GM18502 (cell line): ENCODE data around the gene DRAM1.
"Not testable (repeated sequence)": the region's sequence is repeated elsewhere in the genome, so short reads cannot be mapped to it uniquely, and the experiment has no call there.

Experiments
- ATAC-seq: cut with Tn5 transposase; IDR thresholded peaks from one replicate; pipeline ENCODE4 v1.9.1; 2021; ENCODE audit warnings: mild to moderate bottlenecking; ENCODE audit not compliant: unreplicated experiment, poor library complexity

The DRAM1 gene, protein sequence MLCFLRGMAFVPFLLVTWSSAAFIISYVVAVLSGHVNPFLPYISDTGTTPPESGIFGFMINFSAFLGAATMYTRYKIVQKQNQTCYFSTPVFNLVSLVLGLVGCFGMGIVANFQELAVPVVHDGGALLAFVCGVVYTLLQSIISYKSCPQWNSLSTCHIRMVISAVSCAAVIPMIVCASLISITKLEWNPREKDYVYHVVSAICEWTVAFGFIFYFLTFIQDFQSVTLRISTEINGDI

DNA sequence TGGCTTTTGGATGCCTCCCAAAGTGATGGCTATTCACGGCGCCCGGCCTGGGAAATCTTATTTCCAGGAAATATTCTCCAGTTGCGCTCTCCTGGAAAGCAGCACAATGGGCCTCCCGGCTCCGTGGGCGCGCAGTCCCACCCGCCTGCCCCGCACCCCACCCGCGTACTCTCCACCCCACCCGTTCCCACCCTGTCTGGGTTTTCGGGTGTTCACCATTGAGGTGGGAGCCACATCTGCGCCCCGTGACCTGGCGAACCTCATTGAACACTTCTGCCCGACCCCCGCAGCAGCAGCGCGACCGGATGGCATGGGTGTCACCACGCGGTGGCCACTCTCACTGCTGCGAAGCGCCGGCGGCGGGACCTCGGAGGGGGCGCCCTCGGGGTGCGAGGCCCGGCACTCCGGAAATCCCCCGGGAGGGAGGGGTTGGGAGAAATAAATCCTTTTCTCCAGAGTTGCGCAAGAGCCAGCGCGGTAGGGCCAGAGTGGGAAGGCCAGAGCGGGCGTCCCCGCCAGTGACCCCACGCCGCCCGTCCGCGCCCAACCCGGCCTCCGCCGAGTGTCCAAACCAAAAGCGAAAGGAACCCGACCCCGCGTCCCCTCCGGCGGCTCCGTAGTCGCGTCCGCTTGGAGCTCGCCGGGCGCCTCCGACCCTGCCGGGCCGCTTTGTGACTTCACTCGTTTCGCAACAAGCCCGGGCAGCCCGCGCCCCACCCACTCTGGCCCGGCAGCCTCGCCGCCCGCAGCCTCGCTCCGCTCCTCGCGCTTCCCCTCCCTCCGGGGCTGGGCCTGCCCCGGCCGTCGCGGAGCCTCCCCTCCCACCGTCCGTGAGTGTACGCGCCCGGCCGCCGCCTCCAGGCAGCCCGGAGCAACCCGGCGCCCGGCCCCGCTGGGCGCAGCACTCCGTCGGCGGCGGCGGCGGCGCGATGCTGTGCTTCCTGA is at the start of gene DRAM1:
TSS of gene DRAM1 (plus strand) at position 720 of the 945 bp plus-strand sequence. CDS start at position 930, 210 bp downstream.
- ATAC-seq: peak; percentile 88

DNA sequence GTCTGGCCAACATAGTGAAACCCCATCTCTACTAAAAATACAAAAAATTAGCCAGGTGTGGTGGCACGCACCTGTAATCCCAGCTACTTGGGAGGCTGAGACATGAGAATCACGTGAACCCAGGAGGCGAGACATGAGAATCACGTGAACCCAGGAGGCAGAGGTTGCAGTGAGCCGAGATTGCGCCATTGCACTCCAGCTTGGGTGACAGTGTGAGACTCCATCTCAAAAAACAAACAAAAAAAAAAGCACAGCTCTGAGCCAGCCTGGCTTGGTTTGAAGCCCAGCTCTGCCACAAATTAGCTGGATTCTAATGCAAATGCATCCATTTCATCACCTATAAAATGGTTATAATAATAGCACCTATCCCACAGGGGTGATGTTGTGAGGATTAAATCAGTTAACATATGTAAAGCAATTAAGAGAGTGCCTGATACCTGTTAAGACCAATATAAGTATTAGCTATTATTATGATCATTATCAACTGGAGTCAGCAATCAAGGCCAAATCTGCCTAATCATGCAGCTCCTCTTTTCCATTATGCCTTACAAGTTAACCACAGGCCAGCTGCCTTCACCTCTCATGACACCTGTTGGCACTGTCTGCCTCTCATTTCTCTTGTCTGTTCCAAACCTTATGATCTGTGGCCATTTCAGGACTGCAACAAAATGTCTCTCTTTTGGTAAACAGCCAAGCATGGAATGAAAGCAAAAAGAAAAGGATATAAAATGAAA is 48.8 kb upstream of the DRAM1 start:
- no peak for ATAC-seq

- ATAC-seq: no peak
These were observed 47.6 kb upstream of the DRAM1 start for GRCh38 chr12:101829639-101830366.

- ATAC-seq: peak; percentile 94
These were observed 46.7 kb upstream of the DRAM1 start, which contains the start of gene GNPTAB for GRCh38 chr12:101830367-101831325. TSS of gene GNPTAB (minus strand) at chr12:101830959. CDS start at chr12:101830675, 284 bp downstream.

DNA sequence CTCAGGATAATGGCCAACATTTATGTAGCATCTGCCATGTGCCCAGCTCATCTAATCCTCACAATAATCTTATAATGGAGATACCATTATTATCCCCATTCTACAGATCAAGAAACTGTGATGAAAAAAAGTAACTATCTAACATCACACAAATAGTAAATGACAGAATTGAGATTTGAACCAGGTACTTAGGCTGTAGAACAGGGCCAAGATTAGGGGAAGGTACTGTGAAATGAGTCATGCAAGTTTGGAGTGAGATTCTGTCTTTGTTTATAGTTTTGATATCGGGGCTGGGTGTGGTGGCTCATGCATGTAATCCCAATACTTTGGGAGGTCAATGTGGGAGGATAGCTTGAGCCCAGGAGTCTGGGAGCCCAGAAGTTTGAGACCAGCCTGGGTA is 45.4 kb upstream of the DRAM1 start:
- no peak for ATAC-seq

- peak; percentile 62 for ATAC-seq
These were observed 38.6 kb upstream of the DRAM1 start for GRCh38 chr12:101838628-101839323.

DNA sequence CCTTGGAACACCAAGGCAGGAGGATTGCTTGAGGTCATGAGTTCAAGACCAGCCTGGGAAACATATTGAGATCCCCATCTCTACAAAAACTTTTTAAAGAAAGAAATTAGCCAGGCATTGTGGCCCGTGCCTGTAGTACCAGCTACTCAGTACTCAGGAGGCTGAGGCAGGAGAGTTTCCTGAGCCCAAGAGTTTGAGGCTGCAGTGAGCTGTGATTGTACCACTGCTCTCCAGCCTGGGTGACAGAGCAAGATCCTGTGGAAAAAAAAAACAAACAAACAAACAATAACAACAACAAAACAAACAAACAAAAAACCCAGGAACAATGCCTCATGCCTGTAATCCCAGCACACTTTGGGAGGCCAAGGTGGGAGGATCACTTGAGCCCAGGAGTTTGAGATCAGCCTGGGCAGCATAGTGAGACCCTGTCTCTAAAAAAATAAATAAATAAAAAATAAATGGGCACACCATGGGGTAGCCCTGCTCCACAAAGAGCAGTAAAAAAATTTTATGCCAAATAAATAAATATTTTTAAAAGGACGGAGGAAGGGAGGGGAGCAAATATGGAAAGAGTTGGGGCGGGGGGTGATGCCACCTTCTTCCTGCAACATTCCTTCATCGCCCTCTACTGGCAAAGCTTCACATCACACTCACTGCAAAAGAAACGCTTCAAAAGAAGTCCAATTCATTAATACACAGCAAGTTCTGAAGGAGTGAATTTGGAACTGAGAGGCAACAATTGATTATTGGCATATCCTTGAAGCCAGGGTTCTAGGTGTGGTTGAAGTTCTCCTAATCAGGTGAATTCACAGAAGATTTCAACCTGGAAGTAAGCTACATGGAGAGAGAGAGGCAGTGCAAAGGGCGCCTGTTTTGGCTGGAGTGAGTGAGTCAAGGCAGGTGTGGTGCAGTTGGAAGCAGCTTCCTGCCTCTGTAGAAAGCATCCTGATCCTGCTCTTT is 37.8 kb upstream of the DRAM1 start:
- ATAC-seq: peak; percentile 19

GRCh38 chr12:101841069-101841468 is 36.3 kb upstream of the DRAM1 start:
- ATAC-seq: no peak

DNA sequence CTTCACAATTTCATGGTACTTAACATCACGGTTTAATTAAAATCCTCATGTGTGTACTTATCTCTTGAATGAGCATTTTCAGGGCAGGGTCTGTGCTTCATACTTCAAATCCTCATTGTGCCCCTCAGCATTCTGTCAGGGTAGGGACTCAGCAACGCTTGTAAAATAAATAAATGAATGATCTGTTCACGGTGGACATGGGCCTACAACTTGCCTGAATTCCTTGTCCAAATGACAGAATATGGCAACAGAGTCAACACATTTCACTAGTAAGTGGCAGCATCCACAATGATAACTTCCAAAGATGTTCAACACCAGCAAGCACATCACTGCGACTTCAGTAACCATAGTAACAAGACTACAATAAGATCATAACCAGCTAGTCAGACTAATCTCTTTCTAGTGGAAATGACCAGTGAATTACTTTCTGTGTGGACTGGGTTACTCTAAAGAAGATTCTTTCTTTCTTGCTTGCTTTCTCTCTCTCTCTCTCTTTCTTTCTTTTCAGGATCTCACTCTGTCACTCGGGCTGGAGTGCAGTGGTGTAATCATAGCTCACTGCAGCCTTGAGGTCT is 32.2 kb upstream of the DRAM1 start:
- no peak for ATAC-seq

DNA sequence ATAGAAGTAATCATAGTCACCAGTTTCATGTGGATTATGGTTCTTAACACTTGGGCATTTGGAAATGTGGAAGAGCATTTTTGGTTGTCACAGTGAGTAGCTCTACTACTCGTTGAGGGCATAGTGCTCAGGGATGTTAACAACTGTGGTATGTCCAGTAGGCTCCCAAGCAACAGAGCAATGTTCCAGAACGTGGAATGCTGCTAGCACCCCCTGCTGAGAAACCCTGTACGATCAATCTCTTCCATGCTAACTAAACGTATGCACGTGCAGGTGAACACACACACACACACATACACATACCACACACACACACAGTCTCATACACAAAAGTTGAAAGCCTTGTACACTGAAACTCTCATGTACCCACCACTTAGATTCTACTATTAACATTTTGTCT is 30.1 kb upstream of the DRAM1 start:
- no peak for ATAC-seq

DNA sequence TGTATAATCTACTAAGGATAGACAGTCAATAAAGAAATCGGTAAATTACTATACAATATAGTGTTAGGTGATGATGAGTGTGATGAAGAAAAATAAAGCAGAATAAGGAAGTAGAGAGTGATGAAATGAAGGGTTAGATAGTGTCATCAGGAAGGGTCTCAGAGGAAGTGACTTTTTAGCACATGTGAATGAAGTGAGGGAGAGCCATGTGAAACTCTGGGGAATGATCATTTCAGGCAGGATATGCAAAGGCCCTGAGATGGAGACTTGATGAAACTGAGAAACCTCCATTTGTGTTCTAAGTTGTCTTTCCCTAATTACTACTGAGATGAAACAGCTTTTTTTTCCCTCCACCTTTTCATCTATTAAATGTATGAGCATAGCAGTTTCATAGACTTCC is 27.2 kb upstream of the DRAM1 start:
- ATAC-seq: peak; percentile 46

GRCh38 chr12:101852998-101853397 is 24.4 kb upstream of the DRAM1 start:
- no peak for ATAC-seq

DNA sequence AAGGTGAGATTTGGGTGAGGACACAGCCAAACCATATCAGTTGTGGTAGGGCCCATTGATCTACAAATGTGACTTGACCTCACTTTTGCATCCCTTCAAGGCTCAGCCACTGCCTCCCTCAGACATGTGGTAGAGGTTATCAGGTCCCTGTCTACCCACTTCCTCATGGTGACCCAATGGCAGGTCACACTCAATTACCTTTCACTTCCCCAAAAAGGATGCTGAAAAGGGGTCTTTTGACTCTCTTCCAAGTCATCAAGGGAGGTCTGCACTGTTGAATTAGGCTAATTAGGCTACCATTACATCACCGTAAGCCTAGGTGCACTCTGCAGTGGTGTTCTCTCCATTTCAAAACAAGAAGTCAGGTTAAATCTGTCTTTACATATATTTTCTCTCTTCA is 22.6 kb upstream of the DRAM1 start:
- peak; percentile 51 for ATAC-seq

- no peak for ATAC-seq
These were observed 22.0 kb upstream of the DRAM1 start for GRCh38 chr12:101855364-101855884.

DNA sequence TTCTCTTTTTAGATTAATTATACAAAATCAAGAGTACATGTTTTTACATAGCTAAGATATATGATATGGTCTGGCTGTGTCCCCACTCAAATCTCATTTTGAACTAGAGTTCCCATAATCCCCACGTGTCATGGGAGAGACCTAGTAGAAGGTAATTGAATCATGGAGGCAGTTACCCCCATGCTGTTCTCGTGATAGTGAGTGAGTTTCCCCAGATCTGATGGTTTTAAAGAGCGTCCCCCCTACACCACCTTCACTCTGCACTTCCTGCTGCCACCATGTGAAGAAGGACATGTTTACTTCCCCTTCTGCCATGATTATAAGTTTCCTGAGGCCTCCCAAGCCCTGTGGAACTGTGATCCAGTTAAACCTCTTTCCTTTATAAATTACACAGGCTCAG is 21.4 kb upstream of the DRAM1 start:
- ATAC-seq: no peak

DNA sequence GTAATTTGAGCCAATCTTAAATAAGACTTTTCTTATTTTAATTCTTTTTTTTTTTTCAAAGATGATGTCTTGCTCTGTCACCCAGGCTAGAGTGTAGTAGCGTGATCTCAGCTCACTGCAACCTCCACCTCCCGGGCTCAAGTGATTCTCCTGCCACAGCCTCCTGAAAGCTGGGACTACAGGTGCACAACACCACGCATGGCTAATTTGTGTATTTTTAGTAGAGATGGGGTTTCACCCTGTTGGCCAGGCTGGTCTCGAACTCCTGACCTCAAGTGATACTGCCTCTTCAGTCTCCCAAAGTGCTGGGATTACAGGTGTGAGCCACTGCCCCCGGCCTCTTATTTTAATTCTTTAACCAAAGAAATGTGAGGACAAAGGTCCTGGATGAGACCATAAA is 20.8 kb upstream of the DRAM1 start:
- ATAC-seq: not testable (repeated sequence)
